Measurements from ENCODE around the gene ENAM. TPM values are rescaled to one million over a fixed set of nuclear protein-coding genes. Genes with fewer than 3 reads are reported as not detected.

Gene ENAM
- total and polyA plus RNA-seq, 9 of the 15 experiments (the other 6 are each of a cell fraction or from before 2014, with no cell fraction given), result 0.04 to 0.09 (median 0.04) TPM; not detected in 6

DNA sequence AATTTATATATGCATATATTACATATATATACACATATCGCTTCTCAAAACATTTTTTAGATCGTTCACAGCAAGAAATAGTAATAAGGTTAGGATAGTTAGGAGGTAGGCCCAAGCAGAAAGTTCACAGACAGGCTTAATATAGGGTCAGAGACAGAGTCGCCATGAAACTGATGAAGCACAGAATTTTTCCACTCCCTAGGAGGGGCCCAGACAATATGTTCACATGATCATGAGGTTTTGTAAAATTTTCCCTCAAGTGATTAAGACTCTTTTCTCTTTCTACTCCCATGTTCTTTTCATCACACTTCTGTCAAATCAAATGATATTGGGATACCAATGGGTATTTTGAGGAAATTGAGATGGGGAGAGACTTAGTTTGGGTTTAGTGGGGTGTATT lies 5.2 kb upstream of the ENAM start (continued):
- TF ChIP-seq ZBTB33 (CRISPR knock-in tag; IDR thresholded peaks at IDR 0.05), result no peak
- no peak for TF ChIP-seq KLF6 (CRISPR knock-in tag; IDR thresholded peaks at IDR 0.05; ENCODE audit: borderline replicate concordance)
- TF ChIP-seq RBM34 (IDR thresholded peaks at IDR 0.05; ENCODE audit: borderline replicate concordance, insufficient read depth, low read length), result no peak
- no peak for TF ChIP-seq THRAP3 (IDR thresholded peaks at IDR 0.05; ENCODE audit: borderline replicate concordance)
- TF ChIP-seq, protein P1, sequence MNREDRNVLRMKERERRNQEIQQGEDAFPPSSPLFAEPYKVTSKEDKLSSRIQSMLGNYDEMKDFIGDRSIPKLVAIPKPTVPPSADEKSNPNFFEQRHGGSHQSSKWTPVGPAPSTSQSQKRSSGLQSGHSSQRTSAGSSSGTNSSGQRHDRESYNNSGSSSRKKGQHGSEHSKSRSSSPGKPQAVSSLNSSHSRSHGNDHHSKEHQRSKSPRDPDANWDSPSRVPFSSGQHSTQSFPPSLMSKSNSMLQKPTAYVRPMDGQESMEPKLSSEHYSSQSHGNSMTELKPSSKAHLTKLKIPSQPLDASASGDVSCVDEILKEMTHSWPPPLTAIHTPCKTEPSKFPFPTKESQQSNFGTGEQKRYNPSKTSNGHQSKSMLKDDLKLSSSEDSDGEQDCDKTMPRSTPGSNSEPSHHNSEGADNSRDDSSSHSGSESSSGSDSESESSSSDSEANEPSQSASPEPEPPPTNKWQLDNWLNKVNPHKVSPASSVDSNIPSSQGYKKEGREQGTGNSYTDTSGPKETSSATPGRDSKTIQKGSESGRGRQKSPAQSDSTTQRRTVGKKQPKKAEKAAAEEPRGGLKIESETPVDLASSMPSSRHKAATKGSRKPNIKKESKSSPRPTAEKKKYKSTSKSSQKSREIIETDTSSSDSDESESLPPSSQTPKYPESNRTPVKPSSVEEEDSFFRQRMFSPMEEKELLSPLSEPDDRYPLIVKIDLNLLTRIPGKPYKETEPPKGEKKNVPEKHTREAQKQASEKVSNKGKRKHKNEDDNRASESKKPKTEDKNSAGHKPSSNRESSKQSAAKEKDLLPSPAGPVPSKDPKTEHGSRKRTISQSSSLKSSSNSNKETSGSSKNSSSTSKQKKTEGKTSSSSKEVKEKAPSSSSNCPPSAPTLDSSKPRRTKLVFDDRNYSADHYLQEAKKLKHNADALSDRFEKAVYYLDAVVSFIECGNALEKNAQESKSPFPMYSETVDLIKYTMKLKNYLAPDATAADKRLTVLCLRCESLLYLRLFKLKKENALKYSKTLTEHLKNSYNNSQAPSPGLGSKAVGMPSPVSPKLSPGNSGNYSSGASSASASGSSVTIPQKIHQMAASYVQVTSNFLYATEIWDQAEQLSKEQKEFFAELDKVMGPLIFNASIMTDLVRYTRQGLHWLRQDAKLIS (CRISPR knock-in tag; IDR thresholded peaks at IDR 0.05), result no peak
- no peak for TF ChIP-seq ZBTB34 (CRISPR knock-in tag; IDR thresholded peaks at IDR 0.05)
- no peak for TF ChIP-seq ILF3 (IDR thresholded peaks at IDR 0.05; ENCODE audit: borderline replicate concordance)
- TF ChIP-seq ARID1B (IDR thresholded peaks at IDR 0.05), result no peak
- TF ChIP-seq NR2C1 (IDR thresholded peaks at IDR 0.05), result no peak
- TF ChIP-seq NR2C1 (tag; IDR thresholded peaks at IDR 0.05), result no peak
- no peak for TF ChIP-seq RBM14 (IDR thresholded peaks at IDR 0.05; ENCODE audit: borderline replicate concordance, insufficient read depth, low read depth, low read length)
- no peak for TF ChIP-seq SRSF7 (optimal IDR thresholded peaks at IDR 0.05; ENCODE audit: low read depth, low read length)

Measured in K562 (cell line).